Activated CD8-positive, alpha-beta memory T cell treated with anti-CD3 and anti-CD28 coated beads, Interleukin-2, amount 10 ng/mL, durations not matched to agents 7 days and 5 days (primary cell): Measurements from ENCODE around the gene STK11. TPM values are rescaled to one million over a fixed set of nuclear protein-coding genes. Genes with fewer than 3 reads are reported as not detected.

Experiments
- ATAC-seq: fragments of 150-1000 bp; cut with Tn5 transposase; one replicate; pipeline ENCODE4 v1.10.0; 2021; ENCODE audit warnings: moderate library complexity
- CTCF ChIA-PET: fragments of 350-600 bp; sonication (Branson Sonifier 250); formaldehyde crosslinking; loops from one replicate; lab custom pipeline; 2021; ENCODE audit warnings: antibody characterized with exemption; lab: Charles Lee
- DNase-seq: peaks from one replicate; pipeline ENCODE4 v3.0.0-alpha.2; 2020
- H3K27ac Mint-ChIP-seq: one replicate; pipeline ENCODE4 v1.8.0; 2021; ENCODE audit warnings: mild to moderate bottlenecking, mixed read lengths
- H3K27me3 Mint-ChIP-seq: one replicate; pipeline ENCODE4 v1.8.0; 2021; ENCODE audit warnings: mixed read lengths
- H3K36me3 Mint-ChIP-seq: one replicate; pipeline ENCODE4 v1.8.0; 2021; ENCODE audit warnings: mild to moderate bottlenecking, mixed read lengths
- H3K4me1 Mint-ChIP-seq: one replicate; pipeline ENCODE4 v1.8.0; 2021; ENCODE audit warnings: mixed read lengths
- H3K4me3 Mint-ChIP-seq: one replicate; pipeline ENCODE4 v1.8.0; 2021; ENCODE audit warnings: mild to moderate bottlenecking, moderate library complexity, mixed read lengths
- H3K9me3 Mint-ChIP-seq: one replicate; pipeline ENCODE4 v1.8.0; 2022; ENCODE audit warnings: low read depth, mixed read lengths
- total RNA-seq, 2 experiments: library from RNA; stranded (reverse); gene quantifications; one replicate each; pipeline ENCODE4 v1.2.3, GENCODE V29; 2021

STK11 gene
- total RNA-seq, 2 experiments from 2014 or later, result 76.7 to 80.5 TPM

DNA sequence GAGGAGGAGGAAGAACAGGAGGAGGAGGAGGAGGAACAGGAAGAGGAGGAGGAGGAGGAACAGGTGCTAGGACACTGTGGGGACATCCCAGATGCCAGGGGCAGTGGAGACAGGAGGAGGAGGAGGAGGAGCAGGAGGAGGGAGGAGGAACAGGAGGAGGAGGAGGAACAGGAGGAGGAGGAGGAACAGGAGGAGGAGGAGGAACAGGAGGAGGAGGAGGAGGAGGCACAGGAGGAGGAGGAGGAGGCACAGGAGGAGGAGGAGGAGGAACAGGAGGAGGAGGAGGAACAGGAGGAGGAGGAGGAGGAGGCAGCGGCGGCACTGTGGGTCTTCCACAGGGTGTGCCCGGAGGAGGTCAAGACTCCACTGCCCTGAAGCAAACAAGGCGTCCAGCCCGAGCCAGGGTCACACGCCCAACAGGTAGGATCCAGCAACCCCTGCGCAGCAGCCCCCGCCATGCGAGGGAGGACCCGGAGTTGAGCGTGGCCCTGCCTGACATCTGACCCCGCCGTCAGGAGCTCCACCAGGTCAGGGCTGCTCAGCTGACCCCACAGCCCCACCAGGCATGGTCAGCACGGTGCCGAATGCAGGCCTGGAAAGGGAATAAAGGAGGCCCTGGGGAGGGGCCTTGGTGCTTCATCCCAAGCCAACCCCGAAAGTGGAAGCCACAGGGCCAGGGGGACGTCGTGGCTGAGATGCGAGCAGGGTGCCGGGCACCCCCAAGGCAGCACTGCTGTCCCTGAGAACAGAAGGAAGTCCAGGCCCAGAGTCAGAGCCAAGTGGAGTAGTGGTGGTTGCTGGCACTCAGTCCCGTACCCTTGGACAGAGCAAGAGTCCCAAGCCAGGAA is 40.7 kb upstream of the STK11 start:
- CTCF ChIA-PET, result no interaction called here
- no peaks in the 10 kb centered on the region for H3K9me3 Mint-ChIP-seq
- H3K4me3 Mint-ChIP-seq, result no peak overlapping the region
- no peak overlapping the region for H3K27ac Mint-ChIP-seq
- no peaks in the 10 kb centered on the region for H3K27me3 Mint-ChIP-seq
- peaks cover 6% of the 10 kb centered on the region for H3K36me3 Mint-ChIP-seq
- DNase-seq, result no peak
- peaks cover 6% of the 10 kb centered on the region for H3K4me1 Mint-ChIP-seq
- ATAC-seq, result no peak

DNA sequence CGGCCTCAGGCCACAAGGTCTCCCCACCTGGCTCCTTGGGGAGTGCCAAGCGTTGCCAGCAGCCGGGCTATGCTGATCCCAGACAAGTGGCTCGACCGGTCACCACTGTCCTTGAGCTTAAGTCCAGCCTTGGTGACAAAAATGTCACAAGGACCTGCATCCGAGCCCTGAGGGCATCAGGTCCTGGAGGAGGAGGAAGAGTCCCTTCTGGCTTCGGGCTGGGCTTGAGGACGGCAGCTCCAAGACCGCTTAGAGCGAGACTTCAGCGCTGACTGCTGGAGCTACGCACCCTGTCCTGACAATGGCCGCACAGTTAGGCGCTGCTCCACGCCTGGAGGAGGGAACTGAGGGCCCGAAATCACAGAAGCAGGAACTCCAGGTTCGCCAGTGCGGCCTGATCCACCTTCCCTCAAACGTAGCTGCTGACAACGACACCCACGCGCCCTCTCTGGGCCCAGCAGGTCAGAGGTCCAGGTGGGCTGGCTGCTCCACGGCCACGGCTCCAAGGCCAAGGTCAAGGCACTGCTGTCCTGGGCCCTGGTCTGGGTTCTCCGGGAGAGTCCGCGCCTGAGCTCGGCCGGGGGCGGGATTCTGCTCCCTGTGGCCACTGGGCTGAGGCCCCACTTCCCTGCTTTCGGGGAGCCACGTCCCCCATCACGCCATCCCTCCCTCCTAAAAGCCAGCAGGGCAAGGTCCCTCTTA is 38.6 kb upstream of the STK11 start:
- Mint-ChIP-seq H3K36me3 (peaks cover 9% of the 10 kb centered on the region), H3K4me3 (no peak overlapping the region), H3K27ac (no peak overlapping the region), H3K9me3 (no peaks in the 10 kb centered on the region), H3K27me3 (no peaks in the 10 kb centered on the region), H3K4me1 (peaks cover 18% of the 10 kb centered on the region)
- ATAC-seq, result no peak
- CTCF ChIA-PET, result interaction anchor here (0.6 kb wide), 1 partner anchor 69 kb away, joined by 3 read pairs; no protein-coding TSS in a partner anchor
- DNase-seq, result no peak

DNA sequence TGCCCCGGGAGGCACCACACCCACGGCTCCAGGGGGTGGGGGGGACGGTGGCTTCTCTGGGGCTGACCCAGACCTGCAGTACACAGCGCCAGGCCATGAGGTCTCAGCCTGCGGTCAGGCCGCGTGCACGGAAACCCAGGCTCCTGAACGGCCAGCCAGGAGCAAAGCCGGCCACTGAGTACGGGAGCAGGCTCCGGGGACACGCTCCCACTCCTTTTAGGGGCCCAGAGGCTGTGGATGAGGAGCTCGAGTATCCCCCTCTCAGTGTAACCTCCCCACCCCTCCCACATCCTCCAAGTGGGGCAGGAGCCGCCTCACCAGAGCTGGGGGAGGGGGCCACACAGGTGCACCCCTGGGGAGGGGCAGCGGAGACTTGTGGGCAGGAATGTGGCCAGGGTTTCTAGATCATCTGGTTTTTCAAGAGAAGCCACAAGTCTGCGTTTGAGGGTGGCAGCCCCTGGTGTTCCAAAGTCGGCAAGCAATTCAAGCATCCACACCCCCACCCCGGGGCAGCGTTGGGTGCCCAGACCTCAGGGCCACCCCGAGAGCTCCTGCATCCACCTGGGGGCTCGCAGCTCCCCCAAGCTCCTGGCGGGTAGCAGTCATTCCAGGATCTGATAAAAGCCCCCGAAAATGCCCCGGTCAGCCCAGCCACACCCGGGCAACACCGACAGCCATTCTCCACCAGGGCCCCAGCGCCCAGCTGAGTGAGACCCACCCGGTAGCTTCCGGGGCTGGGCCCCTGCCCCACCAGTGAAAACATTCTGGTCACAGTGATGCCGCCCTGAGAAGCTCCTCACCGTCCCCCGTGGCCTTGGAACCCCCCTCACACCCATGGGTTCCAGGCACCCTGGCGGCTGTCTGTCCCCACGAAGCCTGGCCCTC is 37.6 kb upstream of the STK11 start:
- CTCF ChIA-PET, result no interaction called here
- no peak for DNase-seq
- no peak for ATAC-seq
- Mint-ChIP-seq H3K4me1 (peaks cover 26% of the 10 kb centered on the region), H3K36me3 (peaks cover 9% of the 10 kb centered on the region), H3K27me3 (no peaks in the 10 kb centered on the region), H3K9me3 (no peaks in the 10 kb centered on the region), H3K27ac (no peak overlapping the region), H3K4me3 (no peak overlapping the region)

DNA sequence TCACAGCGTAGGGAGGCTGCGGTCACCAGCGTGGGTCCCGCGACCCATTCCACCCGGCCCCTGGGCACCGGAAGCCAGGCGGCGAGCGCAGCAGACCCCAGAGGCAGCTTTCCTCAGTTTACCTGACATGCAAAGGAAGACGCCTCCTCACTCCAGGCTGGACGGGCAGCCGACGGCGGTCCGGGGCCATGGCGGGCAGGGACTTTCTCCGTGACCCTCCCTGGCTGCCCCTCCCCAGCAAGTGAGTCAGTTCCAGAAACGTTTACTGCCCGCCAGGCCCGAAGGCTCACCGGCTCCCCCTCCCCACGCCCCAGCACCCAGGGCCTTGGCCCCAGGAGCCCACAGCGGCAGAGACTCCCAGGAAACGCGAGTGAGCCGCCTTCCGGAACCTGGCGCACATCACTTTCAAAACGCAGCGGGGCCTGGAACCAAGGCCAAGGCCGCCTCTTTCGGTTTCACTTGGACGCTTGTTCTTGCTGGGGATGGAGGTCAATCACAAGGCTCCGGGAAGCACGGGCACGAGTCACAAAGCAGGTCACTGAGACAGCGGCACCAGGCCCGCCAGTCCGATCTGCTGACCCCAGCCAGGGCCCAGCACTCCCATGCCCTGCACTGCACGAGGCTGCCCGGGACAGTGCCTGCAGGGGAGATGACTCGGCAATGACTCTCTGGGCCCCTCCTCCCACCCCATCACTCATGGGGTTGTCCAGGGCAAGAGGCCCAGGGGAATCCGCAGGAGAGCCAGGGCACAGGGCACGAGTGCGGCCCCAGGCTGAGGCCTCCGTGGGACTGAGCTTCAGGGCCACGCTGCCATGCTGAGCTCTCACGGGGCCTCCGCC is 36.8 kb upstream of the STK11 start:
- H3K36me3 Mint-ChIP-seq, result peaks cover 9% of the 10 kb centered on the region
- CTCF ChIA-PET, result no interaction called here
- H3K9me3 Mint-ChIP-seq, result no peaks in the 10 kb centered on the region
- H3K27me3 Mint-ChIP-seq, result no peaks in the 10 kb centered on the region
- DNase-seq (no peak), ATAC-seq (no peak)
- H3K27ac Mint-ChIP-seq, result no peak overlapping the region
- no peak overlapping the region for H3K4me3 Mint-ChIP-seq
- peaks cover 28% of the 10 kb centered on the region for H3K4me1 Mint-ChIP-seq

DNA sequence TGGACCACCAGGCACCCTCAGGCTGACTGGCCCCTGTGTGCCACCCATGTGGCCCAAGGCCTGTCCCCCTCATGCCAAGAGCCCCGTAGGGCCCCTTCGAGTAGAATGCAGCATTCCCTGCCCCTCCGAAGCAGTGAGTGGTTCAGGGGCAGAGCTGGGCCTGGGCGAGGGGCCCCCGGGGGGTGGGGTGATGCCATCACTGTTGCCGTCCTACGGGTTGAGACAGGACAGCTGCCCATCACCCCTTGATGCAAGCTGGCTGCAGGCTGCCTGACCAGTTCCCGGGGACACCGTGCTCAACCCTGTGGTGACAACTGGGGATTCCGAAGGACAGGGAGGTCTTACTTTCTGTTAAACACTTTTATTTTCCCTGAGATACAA is 36.2 kb upstream of the STK11 start:
- ATAC-seq (no peak), DNase-seq (no peak)
- CTCF ChIA-PET, result no interaction called here
- no peak overlapping the region for H3K4me3 Mint-ChIP-seq
- no peaks in the 10 kb centered on the region for H3K27me3 Mint-ChIP-seq
- no peaks in the 10 kb centered on the region for H3K9me3 Mint-ChIP-seq
- H3K27ac Mint-ChIP-seq, result no peak overlapping the region
- peaks cover 30% of the 10 kb centered on the region for H3K4me1 Mint-ChIP-seq
- H3K36me3 Mint-ChIP-seq, result peaks cover 9% of the 10 kb centered on the region

DNA sequence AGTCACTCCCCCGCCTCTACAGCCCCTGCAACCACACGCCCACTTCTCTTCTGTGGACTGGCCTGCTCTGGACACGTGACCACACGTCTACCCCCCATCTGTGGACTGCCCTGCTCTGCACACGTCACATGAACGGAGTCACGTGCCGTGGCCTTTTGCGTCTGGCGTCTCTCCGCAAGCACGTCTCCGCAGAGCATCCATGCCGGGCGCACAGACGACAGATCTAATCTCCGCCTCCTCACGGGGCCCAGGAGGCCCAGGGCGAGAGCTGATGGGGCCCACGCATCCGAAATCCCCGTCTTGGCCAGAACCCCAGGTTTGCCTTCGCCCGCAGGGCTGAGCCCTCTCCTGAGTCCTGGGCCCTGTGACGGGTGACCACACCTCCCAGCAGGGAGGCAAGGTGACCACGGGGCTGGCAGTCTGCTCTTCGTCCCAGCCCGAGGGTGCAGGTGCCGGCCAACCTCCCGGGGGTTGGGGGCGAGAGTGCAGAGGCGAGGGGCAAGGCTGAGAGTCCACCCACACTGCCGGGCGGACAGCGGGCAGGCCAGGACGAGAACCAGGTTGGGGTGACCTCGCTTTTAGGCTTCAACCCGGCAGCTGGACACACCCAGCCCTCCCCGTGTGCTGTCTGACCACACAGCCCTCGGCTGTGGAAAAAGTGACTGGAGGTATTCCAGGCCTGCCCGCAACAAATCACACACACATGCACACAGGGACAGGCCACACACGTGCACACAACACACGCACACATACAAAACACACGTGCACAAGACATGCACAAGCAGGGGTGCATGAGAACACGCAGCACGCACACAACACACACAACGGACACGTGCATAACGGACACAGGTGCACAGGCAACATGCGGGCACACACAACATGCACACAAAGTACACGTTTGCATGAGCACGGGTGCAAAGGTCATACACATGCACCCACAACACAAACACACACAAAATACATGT is 35.4 kb upstream of the STK11 start:
- no peak overlapping the region for H3K4me3 Mint-ChIP-seq
- H3K27ac Mint-ChIP-seq, result no peak overlapping the region
- H3K36me3 Mint-ChIP-seq, result peaks cover 9% of the 10 kb centered on the region
- CTCF ChIA-PET, result no interaction called here
- peaks cover 34% of the 10 kb centered on the region for H3K4me1 Mint-ChIP-seq
- ATAC-seq (no peak), DNase-seq (no peak)
- H3K27me3 Mint-ChIP-seq, result no peaks in the 10 kb centered on the region
- no peaks in the 10 kb centered on the region for H3K9me3 Mint-ChIP-seq

DNA sequence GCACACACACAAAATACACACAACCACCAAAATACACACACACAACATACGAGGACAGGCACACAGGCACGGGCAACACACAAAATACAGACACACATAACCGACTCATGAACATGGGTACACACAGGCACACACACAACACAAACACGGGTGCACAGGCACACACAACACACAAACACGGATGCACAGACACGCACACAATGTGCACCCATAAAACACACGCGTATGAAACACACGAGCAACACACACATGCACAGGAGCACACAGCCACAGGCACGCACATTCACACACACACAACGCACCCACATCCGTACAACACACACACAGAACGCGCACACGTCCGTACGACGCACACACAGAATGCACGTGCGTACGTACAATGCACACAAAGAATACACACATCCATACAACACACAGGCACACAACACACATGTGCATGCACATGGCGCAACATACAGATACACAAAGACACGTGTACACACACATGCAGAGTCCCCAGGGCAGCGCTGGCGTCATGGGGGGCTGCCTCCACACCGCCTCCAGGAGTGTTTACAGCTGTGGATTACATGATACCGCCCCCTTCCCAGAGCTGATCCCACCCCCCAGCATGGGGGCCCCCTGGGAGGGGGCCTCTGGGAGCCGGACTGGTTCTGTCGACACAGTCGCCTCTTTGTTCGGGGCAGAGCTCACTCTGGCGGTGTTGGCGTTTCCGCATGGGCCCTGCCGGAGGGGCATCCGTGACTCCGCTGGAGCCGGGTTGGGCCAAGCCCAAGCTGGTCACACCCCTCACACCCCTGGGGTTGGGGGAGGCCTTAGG is 34.4 kb upstream of the STK11 start:
- Mint-ChIP-seq H3K27ac (no peak overlapping the region), H3K27me3 (no peaks in the 10 kb centered on the region), H3K36me3 (peaks cover 9% of the 10 kb centered on the region), H3K9me3 (no peaks in the 10 kb centered on the region), H3K4me3 (no peak overlapping the region), H3K4me1 (peaks cover 34% of the 10 kb centered on the region)
- DNase-seq, result no peak
- ATAC-seq, result no peak
- CTCF ChIA-PET, result no interaction called here

DNA sequence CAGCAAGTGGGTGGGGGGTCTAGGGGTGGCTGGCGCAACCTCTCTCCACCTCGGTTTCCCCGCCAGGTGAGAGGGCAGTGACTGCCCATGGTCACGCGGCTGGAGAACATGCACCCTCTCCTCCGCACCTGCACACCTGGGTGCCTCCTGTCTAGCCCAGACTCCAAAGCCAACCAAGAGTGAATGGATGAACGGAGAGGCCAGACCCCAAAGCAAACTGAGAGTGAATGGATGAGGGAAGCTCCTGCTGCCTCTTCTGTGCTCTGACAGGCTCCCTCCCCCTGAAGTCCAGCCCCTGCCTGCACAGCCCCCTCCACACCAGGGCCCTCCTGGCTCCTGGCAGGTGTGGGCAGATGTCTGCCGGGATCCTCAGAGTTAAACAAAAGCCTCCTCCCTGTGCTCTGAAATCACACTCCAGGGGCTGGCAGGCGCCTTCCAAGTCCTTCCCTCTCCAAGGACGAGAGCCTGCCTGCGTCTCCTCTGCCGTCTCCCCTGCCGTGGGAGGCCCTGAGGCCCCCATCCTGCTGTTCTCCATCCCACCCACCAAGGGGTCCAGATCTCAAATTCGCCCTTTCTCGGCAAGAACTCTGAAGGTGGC is 33.7 kb upstream of the STK11 start:
- Mint-ChIP-seq H3K36me3 (peaks cover 6% of the 10 kb centered on the region), H3K4me1 (peaks cover 34% of the 10 kb centered on the region), H3K4me3 (peak overlapping the region; percentile 90), H3K27ac (no peak overlapping the region), H3K27me3 (no peaks in the 10 kb centered on the region), H3K9me3 (no peaks in the 10 kb centered on the region)
- DNase-seq (no peak), ATAC-seq (no peak)
- CTCF ChIA-PET, result no interaction called here

DNA sequence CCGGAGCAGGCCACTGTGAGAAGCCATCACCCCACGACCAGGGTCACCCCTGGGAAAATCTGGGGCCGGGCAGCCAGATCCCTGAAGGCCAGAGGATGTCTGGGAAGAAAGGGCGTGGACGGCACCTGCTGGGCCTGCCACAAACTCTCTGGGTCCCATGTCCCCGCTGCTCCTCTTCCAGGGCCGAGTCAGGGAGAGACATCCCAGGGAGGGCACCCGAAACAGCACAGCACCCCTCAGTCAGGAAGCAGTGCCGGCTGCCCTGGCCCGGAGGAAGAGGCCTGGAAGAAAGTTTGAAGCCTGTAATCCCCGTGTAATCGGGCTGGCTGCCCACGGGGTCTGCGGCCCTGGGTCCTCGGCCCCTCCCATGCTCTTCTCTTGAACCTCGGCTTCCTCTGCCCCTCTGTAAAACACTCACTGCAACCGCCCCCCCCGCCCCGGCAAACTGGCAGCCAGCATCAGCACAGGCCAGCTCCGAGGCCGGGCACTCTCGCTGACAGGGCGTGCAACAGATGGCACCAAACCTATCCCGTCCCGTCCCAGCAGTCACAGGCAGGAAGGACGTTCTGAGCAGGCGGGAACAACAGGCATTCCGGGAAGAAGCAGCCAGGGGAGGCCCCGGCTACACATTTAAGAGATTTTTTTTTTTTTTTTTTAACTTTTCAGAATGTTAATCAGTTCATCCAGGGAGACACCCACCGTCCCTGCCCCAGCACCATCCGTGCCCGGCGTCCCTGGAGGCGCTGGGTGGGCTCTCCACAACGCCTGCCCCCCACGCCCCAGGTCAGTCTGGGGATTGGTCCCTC is 33.0 kb upstream of the STK11 start:
- peak overlapping the region; percentile 90 for H3K4me3 Mint-ChIP-seq
- CTCF ChIA-PET, result no interaction called here
- H3K36me3 Mint-ChIP-seq, result peaks cover 6% of the 10 kb centered on the region
- H3K9me3 Mint-ChIP-seq, result no peaks in the 10 kb centered on the region
- peak overlapping the region; percentile 68 for H3K27ac Mint-ChIP-seq
- no peaks in the 10 kb centered on the region for H3K27me3 Mint-ChIP-seq
- DNase-seq (no peak), ATAC-seq (no peak)
- H3K4me1 Mint-ChIP-seq, result peaks cover 37% of the 10 kb centered on the region

DNA sequence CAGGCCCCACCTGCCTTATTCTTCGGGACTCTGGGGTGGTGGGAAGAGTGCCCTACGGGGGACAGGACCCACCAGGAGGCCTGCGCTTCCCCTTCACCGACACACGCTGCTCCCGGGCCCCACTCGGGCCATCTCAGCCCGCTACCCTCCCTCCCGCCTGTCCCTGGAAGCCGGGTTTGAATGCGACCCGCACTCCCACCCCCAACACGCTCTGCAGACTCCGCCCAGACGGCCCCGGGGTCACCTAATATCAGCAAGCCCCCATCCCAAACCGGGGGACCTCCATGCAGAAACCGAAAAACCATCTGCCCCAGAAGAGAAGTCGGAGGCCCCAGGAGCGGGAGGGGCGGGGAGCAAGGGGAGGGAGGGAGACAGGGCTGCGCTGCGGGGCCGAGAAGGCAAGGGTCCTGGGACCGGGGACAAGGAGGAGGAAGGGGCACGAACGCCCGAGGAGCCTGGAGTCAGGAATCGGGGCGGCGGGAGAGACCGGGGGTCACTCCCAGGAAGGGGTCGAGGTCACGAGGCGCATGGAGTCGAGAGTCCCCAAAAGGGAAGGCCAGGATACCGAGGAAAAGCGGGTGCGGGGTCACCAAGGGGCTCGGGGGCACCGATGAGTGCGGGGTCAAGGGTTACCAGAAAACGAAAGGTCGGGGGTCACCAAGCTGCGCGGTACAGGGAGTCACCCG is 32.3 kb upstream of the STK11 start:
- Mint-ChIP-seq H3K27ac (peak overlapping the region; percentile 93), H3K27me3 (no peaks in the 10 kb centered on the region), H3K36me3 (peaks cover 6% of the 10 kb centered on the region), H3K4me3 (peak overlapping the region; percentile 90), H3K9me3 (no peaks in the 10 kb centered on the region), H3K4me1 (peaks cover 40% of the 10 kb centered on the region)
- DNase-seq, result peak; percentile 51
- CTCF ChIA-PET, result interaction anchor here (1.0 kb wide), 1 partner anchor 71 kb away, joined by 3 read pairs; no protein-coding TSS in a partner anchor
- peak; percentile 35 for ATAC-seq
